OCI-LY1 (cell line): Measurements from ENCODE around the gene SYN1.

ENCODE experiments used
- H2AFZ ChIP-seq: fragments of 200-600 bp; sonication (generic), shearing (Covaris generic); 2 replicates; pipeline ENCODE4 v1.6.0; 2014; ENCODE audit warnings: antibody characterized with exemption, mild to moderate bottlenecking, low read length
- H3F3A ChIP-seq: fragments of 200-600 bp; sonication (generic), shearing (Covaris generic); 2 replicates; pipeline ENCODE4 v1.6.0; 2014; ENCODE audit warnings: mild to moderate bottlenecking, antibody characterized with exemption, low read length, moderate library complexity; ENCODE audit not compliant: insufficient read depth
- H3K27ac ChIP-seq: fragments of 200-600 bp; sonication (generic); 2 replicates; pipeline ENCODE4 v1.5.1; 2014; ENCODE audit warnings: low read length, mixed run types, mild to moderate bottlenecking, low read depth; ENCODE audit not compliant: poor library complexity, severe bottlenecking
- H3K27me3 ChIP-seq: fragments of 200-600 bp; sonication (generic); 2 replicates; pipeline ENCODE4 v1.6.0; 2014; ENCODE audit warnings: antibody characterized with exemption, mild to moderate bottlenecking, low read length, moderate library complexity; ENCODE audit not compliant: insufficient read depth
- H3K36me3 ChIP-seq: fragments of 200-600 bp; sonication (generic); 2 replicates; pipeline ENCODE4 v1.6.1; 2014; ENCODE audit warnings: mild to moderate bottlenecking, antibody characterized with exemption, low read length, moderate library complexity, mixed read lengths; ENCODE audit not compliant: insufficient read depth
- H3K4me1 ChIP-seq: fragments of 200-600 bp; sonication (generic); 2 replicates; pipeline ENCODE4 v1.5.1; 2014; ENCODE audit warnings: mild to moderate bottlenecking, low read length, moderate library complexity; ENCODE audit not compliant: insufficient read depth, severe bottlenecking
- H3K4me2 ChIP-seq: fragments of 200-600 bp; sonication (generic), shearing (Covaris generic); 2 replicates; pipeline ENCODE4 v1.6.1; 2014; ENCODE audit warnings: low read length
- H3K4me3 ChIP-seq: fragments of 200-600 bp; sonication (generic); 2 replicates; pipeline ENCODE4 v1.5.1; 2014; ENCODE audit warnings: low read length, low read depth, mild to moderate bottlenecking, mixed read lengths; ENCODE audit not compliant: poor library complexity, severe bottlenecking
- H3K79me2 ChIP-seq: fragments of 200-600 bp; shearing (Covaris generic); 2 replicates; pipeline ENCODE4 v1.6.1; 2016; ENCODE audit warnings: mixed run types, low read length, mixed read lengths; ENCODE audit not compliant: insufficient read depth
- H3K9ac ChIP-seq: fragments of 200-600 bp; sonication (generic), shearing (Covaris generic); 2 replicates; pipeline ENCODE4 v1.6.1; 2014; ENCODE audit warnings: mild to moderate bottlenecking, low read length, mixed read lengths
- H3K9me2 ChIP-seq: fragments of 200-600 bp; sonication (generic), shearing (Covaris generic); 2 replicates; pipeline ENCODE4 v1.6.1; 2014; ENCODE audit warnings: low read depth, mild to moderate bottlenecking, low read length, mixed read lengths
- H3K9me3 ChIP-seq: fragments of 200-600 bp; shearing (Covaris generic); 2 replicates; pipeline ENCODE4 v1.6.1; 2014; ENCODE audit warnings: low read length, mixed read lengths
- H4K20me1 ChIP-seq: fragments of 200-600 bp; sonication (generic), shearing (Covaris generic); 2 replicates; pipeline ENCODE4 v1.6.0; 2016; ENCODE audit warnings: mild to moderate bottlenecking, low read length; ENCODE audit not compliant: insufficient read depth
- EZH2 ChIP-seq: fragments of 200-600 bp; sonication (generic), shearing (Covaris generic); IDR thresholded peaks from 2 replicates; pipeline ENCODE4 v1.8.0; 2017; ENCODE audit warnings: borderline replicate concordance, mixed run types, mild to moderate bottlenecking, antibody characterized with exemption, low read length, moderate library complexity, mixed read lengths
- TF ChIP-seq, protein P1 (sequence below): fragments of 200-600 bp; sonication (generic), shearing (Covaris generic); IDR thresholded peaks from 2 replicates; pipeline ENCODE4 v1.5.1; 2017; ENCODE audit warnings: mild to moderate bottlenecking, antibody characterized with exemption, low read length, moderate library complexity, mixed read lengths

The SYN1 gene

DNA sequence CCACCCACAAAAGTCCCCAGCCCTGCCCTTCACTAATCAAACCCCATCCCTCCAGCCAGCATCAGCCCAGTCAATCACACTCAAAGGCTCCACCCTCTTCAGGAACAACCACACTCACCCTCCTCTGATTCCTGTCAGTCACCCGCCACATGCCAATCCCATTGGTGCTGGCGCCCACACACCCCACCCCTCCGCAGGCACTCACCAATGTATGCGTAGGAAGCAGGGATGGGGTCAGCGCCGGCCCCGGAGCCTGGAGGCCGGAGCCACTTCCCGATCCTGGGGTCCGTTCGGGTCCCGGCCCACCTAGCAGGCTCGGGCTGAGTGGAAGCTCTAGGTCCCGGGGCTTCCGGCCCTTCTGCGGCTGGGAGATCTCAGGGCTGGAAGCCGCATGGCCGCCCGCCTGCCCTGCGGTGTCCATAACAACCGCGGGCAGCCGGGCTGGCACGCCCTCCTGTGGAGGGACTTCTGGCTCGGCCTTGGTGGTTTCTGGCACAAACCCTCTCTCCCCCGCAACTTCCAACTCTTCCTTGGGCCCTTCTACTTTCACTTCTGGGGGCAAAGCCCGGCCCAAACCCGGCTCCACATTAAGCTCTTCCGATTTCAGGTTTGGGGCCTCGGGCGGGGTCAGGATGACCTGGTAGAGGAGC, 18.0 kb upstream of the SYN1 start:
- H3F3A ChIP-seq = no peaks in the 10 kb centered on the region
- H3K79me2 ChIP-seq = no peaks in the 10 kb centered on the region
- no peak overlapping the region for H3K27ac ChIP-seq
- H3K9ac ChIP-seq = no peak overlapping the region
- H3K9me2 ChIP-seq = no peaks in the 10 kb centered on the region
- H3K36me3 ChIP-seq = peaks cover 68% of the 10 kb centered on the region
- no peaks in the 10 kb centered on the region for H3K27me3 ChIP-seq
- no peaks in the 10 kb centered on the region for H4K20me1 ChIP-seq
- H3K9me3 ChIP-seq = no peaks in the 10 kb centered on the region
- H2AFZ ChIP-seq = no peak overlapping the region
- no peak for TF ChIP-seq EZH2
- TF ChIP-seq, protein P1, sequence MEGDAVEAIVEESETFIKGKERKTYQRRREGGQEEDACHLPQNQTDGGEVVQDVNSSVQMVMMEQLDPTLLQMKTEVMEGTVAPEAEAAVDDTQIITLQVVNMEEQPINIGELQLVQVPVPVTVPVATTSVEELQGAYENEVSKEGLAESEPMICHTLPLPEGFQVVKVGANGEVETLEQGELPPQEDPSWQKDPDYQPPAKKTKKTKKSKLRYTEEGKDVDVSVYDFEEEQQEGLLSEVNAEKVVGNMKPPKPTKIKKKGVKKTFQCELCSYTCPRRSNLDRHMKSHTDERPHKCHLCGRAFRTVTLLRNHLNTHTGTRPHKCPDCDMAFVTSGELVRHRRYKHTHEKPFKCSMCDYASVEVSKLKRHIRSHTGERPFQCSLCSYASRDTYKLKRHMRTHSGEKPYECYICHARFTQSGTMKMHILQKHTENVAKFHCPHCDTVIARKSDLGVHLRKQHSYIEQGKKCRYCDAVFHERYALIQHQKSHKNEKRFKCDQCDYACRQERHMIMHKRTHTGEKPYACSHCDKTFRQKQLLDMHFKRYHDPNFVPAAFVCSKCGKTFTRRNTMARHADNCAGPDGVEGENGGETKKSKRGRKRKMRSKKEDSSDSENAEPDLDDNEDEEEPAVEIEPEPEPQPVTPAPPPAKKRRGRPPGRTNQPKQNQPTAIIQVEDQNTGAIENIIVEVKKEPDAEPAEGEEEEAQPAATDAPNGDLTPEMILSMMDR = no peak
- no peak overlapping the region for H3K4me2 ChIP-seq
- H3K4me3 ChIP-seq = no peak overlapping the region
- no peaks in the 10 kb centered on the region for H3K4me1 ChIP-seq

DNA sequence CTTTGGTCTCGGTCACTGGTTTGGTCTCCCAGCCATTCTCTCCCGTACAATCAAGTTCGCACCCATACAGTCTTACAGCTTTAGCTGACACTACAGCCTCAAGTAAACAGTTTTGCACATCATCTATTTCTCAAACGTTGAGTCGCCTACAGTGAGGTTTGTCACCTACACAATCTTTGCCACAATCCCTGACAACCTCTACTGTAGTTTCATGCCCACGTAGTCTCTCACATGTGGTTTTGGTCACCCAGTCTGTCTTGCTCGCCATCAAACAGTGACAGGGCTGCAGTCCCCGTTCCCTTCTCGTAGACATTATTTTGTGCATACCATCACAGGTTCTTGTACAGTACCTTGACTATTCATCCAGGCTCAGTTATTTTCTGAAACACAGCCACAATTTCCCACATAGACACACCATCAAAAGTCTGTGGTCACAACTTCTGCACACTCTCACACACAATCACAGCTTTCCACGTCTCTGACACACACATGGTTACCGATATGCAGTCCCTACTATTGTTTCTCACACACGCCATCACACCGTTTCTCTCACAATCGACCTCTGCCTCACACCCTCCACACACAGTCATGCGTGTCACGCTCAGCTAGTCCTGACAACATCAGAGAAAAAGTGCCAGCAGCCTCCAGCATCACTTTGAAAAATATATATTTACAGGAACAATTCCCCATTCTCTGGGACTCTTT, 15.4 kb upstream of the SYN1 start:
- no peak overlapping the region for H3K4me3 ChIP-seq
- no peaks in the 10 kb centered on the region for H3K9me3 ChIP-seq
- H3K79me2 ChIP-seq = no peaks in the 10 kb centered on the region
- H3K4me2 ChIP-seq = no peak overlapping the region
- H3F3A ChIP-seq = no peaks in the 10 kb centered on the region
- no peaks in the 10 kb centered on the region for H3K27me3 ChIP-seq
- H3K27ac ChIP-seq = no peak overlapping the region
- no peak overlapping the region for H3K9ac ChIP-seq
- no peaks in the 10 kb centered on the region for H4K20me1 ChIP-seq
- no peaks in the 10 kb centered on the region for H3K9me2 ChIP-seq
- no peak overlapping the region for H2AFZ ChIP-seq
- peaks cover 3% of the 10 kb centered on the region for H3K4me1 ChIP-seq
- peaks cover 43% of the 10 kb centered on the region for H3K36me3 ChIP-seq
- TF ChIP-seq EZH2 = no peak
- TF ChIP-seq, protein P1 = no peak

DNA sequence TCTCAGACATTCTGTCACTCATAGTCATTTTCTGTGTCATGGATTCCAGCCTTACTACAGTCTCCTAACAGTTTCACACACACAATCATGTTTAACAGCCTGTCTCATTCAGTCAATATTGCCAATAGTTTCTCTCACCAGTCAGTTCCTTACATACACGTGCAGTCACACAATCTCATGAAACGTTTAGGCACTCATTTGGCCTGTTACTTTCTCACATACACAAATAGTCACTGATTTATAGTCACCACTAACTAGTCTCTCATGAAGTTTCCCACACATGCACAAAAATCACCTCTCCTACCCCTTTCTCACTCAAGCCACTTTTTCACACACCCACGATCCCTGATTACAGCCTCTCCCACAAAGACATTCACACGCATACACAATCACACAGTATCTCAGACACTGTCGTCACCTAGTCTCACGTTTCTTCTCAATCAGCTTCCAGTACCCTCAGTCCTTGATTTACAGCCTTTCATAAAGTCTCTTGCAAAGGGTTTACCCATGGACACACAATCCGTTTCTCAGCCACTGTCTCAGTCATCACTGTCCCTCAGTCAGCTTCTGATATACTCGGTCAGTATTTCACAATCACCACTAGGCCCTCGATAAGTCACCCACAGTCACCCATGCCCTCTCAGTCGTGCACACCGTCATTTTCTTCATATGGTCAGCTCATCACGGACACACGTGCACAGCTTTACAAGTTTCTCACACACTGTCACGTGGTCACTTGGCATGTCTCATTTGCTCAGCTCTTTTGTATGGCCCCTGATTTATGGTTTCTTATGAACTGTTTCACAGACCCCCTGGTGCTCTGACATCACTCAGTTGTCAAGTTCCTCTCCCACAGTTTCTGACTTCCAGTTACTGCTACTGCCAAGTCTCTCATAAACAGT, 14.3 kb upstream of the SYN1 start:
- no peak overlapping the region for H3K27ac ChIP-seq
- no peak overlapping the region for H3K4me2 ChIP-seq
- H3K9me3 ChIP-seq = no peaks in the 10 kb centered on the region
- no peaks in the 10 kb centered on the region for H3K79me2 ChIP-seq
- no peaks in the 10 kb centered on the region for H3F3A ChIP-seq
- peaks cover 6% of the 10 kb centered on the region for H3K4me1 ChIP-seq
- H3K4me3 ChIP-seq = no peak overlapping the region
- H2AFZ ChIP-seq = no peak overlapping the region
- H4K20me1 ChIP-seq = no peaks in the 10 kb centered on the region
- no peaks in the 10 kb centered on the region for H3K9me2 ChIP-seq
- H3K36me3 ChIP-seq = peaks cover 32% of the 10 kb centered on the region
- no peak for TF ChIP-seq EZH2
- TF ChIP-seq, protein P1 = no peak
- no peak overlapping the region for H3K9ac ChIP-seq
- no peaks in the 10 kb centered on the region for H3K27me3 ChIP-seq
